ENCODE measurements around the gene UBE3D.

DNA sequence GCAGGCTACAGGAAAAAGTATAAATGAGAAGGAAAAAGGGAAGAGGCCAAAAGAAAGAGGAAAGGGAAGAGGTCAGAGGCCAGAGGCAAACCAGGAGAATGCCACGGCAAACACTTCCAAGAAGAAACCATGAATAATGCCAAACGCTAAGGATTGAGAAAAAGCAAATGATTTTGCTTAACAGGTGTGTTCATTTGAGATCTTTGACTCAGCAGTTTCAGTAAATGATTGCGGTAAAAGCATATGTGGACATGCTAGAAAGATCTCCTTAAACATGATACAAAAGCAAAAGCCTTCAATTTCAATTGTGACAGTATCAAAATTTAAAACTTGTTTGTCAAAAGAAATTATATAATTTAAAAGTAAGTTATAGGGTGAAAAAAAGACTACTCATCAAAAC lies 70.6 kb downstream of the UBE3D start:
- TF ChIP-seq, protein P1, sequence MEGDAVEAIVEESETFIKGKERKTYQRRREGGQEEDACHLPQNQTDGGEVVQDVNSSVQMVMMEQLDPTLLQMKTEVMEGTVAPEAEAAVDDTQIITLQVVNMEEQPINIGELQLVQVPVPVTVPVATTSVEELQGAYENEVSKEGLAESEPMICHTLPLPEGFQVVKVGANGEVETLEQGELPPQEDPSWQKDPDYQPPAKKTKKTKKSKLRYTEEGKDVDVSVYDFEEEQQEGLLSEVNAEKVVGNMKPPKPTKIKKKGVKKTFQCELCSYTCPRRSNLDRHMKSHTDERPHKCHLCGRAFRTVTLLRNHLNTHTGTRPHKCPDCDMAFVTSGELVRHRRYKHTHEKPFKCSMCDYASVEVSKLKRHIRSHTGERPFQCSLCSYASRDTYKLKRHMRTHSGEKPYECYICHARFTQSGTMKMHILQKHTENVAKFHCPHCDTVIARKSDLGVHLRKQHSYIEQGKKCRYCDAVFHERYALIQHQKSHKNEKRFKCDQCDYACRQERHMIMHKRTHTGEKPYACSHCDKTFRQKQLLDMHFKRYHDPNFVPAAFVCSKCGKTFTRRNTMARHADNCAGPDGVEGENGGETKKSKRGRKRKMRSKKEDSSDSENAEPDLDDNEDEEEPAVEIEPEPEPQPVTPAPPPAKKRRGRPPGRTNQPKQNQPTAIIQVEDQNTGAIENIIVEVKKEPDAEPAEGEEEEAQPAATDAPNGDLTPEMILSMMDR (IDR thresholded peaks at IDR 0.05) = no peak
- TF ChIP-seq POLR2A (IDR thresholded peaks at IDR 0.05) = no peak

Measured in Peyer's patch (tissue), 4 donors.